ENCODE data around the gene SCFD2.

Gene SCFD2

DNA sequence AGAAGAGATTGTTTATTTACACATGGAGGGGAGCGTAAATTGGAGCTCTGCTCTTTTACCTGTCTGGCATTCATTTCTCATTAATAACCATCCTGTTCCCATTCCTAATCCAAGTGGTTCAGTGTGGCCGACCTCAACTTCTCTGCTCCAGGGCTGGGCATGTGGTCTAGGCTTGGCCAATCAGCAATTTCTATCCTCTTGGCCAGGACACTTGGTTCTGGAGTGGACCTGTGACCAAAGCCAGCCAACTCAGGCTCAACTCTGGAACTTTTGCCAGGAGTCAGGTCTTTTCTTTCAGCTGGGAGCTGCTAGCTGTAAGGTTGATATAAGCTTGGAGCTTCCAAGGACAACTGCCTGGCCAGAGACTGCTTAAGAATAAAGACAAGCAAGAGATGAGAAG, 519.4 kb downstream of the SCFD2 start:
- H3K4me3 ChIP-seq (ENCODE audit: low read depth, low read length) = no peak overlapping the region
- in situ Hi-C loops (cut with HindIII; ENCODE audit: low sequenced_read_pairs) = no loop called here
- no peak for DNase-seq (ENCODE audit: low read depth)
- TF ChIP-seq, protein P1, sequence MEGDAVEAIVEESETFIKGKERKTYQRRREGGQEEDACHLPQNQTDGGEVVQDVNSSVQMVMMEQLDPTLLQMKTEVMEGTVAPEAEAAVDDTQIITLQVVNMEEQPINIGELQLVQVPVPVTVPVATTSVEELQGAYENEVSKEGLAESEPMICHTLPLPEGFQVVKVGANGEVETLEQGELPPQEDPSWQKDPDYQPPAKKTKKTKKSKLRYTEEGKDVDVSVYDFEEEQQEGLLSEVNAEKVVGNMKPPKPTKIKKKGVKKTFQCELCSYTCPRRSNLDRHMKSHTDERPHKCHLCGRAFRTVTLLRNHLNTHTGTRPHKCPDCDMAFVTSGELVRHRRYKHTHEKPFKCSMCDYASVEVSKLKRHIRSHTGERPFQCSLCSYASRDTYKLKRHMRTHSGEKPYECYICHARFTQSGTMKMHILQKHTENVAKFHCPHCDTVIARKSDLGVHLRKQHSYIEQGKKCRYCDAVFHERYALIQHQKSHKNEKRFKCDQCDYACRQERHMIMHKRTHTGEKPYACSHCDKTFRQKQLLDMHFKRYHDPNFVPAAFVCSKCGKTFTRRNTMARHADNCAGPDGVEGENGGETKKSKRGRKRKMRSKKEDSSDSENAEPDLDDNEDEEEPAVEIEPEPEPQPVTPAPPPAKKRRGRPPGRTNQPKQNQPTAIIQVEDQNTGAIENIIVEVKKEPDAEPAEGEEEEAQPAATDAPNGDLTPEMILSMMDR (IDR thresholded peaks at IDR 0.05; ENCODE audit: low read depth, low read length, missing control alignments) = no peak

DNA sequence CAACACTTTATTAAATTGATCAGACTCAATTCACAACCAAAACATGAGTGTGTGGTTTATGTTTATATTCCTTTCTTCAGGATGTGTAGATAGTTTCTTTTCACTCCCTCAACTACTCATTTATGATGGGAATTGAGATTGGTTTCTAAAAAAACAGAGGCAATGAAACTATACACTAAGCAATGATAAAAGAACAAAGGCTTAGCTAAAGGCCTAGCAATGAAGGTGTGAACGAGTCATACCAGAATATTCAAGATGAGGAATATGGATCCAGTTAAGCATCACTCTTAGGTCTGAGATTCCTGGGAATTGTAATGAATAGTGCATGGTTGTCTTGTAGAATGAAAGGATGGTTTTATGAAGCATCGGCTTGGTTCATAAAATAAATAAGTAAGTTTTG, 521.3 kb downstream of the SCFD2 start:
- in situ Hi-C loops (cut with HindIII; ENCODE audit: low sequenced_read_pairs) = no loop called here
- no peak overlapping the region for H3K4me3 ChIP-seq (ENCODE audit: low read depth, low read length)
- DNase-seq (ENCODE audit: low read depth) = no peak
- TF ChIP-seq, protein P1 (IDR thresholded peaks at IDR 0.05; ENCODE audit: low read depth, low read length, missing control alignments) = no peak

DNA sequence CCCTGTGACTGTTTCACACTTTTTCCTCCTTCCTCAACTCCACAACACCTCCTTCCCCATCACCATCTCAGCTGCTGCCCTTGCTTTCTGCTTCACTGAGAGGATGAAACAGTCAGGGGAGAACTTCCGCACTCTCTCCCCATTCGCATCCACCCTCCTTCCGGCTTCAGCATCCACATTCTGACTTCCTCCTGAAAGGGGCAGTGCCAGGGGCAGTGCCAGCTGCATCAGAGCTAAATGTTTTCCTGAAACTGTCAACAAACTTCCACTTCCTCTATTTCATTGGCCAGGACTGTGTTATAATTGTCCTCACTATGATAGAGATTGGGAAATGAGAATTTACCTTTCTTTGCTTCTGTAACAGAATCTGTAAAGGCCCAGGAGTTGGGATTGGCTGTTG, 521.9 kb downstream of the SCFD2 start:
- no peak overlapping the region for H3K4me3 ChIP-seq (ENCODE audit: low read depth, low read length)
- in situ Hi-C loops (cut with HindIII; ENCODE audit: low sequenced_read_pairs) = no loop called here
- no peak for DNase-seq (ENCODE audit: low read depth)
- TF ChIP-seq, protein P1 (IDR thresholded peaks at IDR 0.05; ENCODE audit: low read depth, low read length, missing control alignments) = no peak

DNA sequence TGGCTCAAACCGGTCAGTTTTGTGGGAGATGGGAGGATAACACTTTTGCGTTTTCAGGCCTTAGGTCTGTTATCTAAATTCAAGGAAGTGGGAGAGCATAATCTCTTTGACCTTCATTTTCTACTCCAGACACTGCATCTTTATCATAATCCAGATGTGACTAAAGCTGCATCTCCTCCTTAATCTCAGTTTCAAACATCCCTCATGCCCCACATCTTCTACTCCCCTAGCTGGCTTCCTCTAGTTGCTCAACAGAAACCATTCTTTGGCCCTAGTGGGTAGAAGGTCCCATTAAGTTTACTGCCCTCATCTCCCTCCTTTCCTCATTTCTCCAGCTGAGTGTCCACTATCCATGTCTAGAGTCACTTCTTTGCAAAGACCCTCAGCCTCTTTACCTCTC, 522.5 kb downstream of the SCFD2 start:
- in situ Hi-C loops (cut with HindIII; ENCODE audit: low sequenced_read_pairs) = no loop called here
- no peak overlapping the region for H3K4me3 ChIP-seq (ENCODE audit: low read depth, low read length)
- DNase-seq (ENCODE audit: low read depth) = no peak
- TF ChIP-seq, protein P1 (IDR thresholded peaks at IDR 0.05; ENCODE audit: low read depth, low read length, missing control alignments) = no peak

DNA sequence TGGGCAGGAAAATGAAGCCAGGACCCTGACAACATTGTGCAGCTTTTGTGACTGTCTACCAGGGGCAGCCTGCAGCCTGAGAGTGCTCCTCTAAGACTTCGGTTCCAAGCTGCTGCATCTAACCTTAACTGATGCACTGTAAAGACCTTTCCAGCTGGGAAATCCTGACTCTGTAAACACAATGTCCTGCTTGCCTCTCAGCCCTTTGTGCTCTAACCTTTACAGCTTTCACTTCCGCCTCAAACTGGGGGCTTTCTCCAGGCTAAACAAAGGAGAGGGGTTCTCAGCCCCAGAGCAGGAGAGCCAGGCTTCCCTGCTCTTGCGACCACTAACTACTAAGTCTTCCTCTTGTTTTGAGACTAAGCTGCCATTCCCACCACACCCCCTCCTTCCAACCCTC, 523.1 kb downstream of the SCFD2 start:
- H3K4me3 ChIP-seq (ENCODE audit: low read depth, low read length) = no peak overlapping the region
- TF ChIP-seq, protein P1 (IDR thresholded peaks at IDR 0.05; ENCODE audit: low read depth, low read length, missing control alignments) = no peak
- DNase-seq (ENCODE audit: low read depth) = no peak
- in situ Hi-C loops (cut with HindIII; ENCODE audit: low sequenced_read_pairs) = no loop called here

DNA sequence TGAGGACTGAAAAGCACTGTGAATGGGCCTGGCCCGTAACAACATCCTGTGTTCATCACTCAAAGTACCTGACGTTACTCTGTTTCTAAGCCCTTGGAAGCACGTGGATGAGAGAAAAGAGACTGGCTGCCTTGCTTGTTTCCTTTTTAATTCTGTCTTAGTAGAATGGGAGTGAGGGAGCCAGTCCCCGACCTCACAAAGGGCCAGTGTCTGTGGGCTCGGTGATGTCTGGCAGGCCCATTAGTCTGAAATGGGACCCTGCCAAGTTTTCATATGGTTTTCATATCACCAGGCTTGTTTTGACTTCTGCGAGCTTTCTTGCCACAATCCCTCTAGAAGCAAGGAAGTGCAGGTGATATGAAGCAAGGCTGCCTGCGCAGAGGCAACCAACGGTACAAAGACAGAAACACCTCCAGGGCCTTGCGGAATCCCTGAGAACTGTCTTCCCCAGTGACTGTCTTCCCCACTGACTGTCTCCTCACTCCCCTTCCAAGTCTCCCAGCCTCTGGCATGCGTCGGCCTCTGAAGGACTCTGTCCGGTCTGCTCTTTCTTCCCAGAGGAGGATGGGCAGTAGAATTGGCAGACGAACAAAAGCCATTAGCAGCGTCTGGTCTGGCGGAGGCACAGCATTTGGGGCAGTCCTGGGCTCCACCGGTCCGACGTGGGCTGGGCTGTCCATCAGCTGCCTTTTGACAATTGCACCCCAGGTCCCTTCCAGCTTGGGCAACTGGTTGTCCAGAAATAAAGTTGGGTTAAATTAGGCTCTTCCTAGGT, 524.0 kb downstream of the SCFD2 start:
- no peak overlapping the region for H3K4me3 ChIP-seq (ENCODE audit: low read depth, low read length)
- TF ChIP-seq, protein P1 (IDR thresholded peaks at IDR 0.05; ENCODE audit: low read depth, low read length, missing control alignments) = no peak
- DNase-seq (ENCODE audit: low read depth) = no peak
- in situ Hi-C loops (cut with HindIII; ENCODE audit: low sequenced_read_pairs) = no loop called here
